H9 (cell line): ENCODE results near the gene FAM83C. TPM values are rescaled to one million over a fixed set of nuclear protein-coding genes. Genes with fewer than 3 reads are reported as not detected.

Experiments used
- DNase-seq: peaks from one replicate; pipeline ENCODE4 v3.0.0-alpha.2; 2017
- H2AFZ ChIP-seq: one replicate; pipeline ENCODE4 v1.6.1; 2013; ENCODE audit warnings: mild to moderate bottlenecking, low read length, control low read depth, moderate library complexity
- H2AK5ac ChIP-seq: 2 replicates; pipeline ENCODE4 v1.6.1; 2013; ENCODE audit warnings: low read length, control low read depth, mixed read lengths; ENCODE audit not compliant: insufficient read length
- H2BK120ac ChIP-seq: one replicate; pipeline ENCODE4 v1.6.1; 2013; ENCODE audit warnings: low read depth, mild to moderate bottlenecking, low read length, control low read depth, inconsistent platforms; ENCODE audit not compliant: poor library complexity, severe bottlenecking
- H2BK12ac ChIP-seq: 2 replicates; pipeline ENCODE4 v1.6.1; 2013; ENCODE audit warnings: low read length, control low read depth, mixed read lengths, low read depth; ENCODE audit not compliant: insufficient read length
- H2BK15ac ChIP-seq: 2 replicates; pipeline ENCODE4 v1.6.1; 2013; ENCODE audit warnings: low read depth, low read length, control low read depth
- H2BK20ac ChIP-seq: one replicate; pipeline ENCODE4 v1.6.1; 2013; ENCODE audit warnings: low read depth, mild to moderate bottlenecking, low read length, control low read depth, inconsistent platforms; ENCODE audit not compliant: poor library complexity, severe bottlenecking
- H2BK5ac ChIP-seq: 2 replicates; pipeline ENCODE4 v1.6.1; 2013; ENCODE audit warnings: low read length, control low read depth, mixed read lengths; ENCODE audit not compliant: insufficient read length
- H3K14ac ChIP-seq: 2 replicates; pipeline ENCODE4 v1.6.1; 2013; ENCODE audit warnings: low read length, control low read depth; ENCODE audit not compliant: insufficient read depth
- H3K18ac ChIP-seq: 2 replicates; pipeline ENCODE4 v1.6.1; 2013; ENCODE audit warnings: low read depth, mild to moderate bottlenecking, mixed read lengths, low read length, control low read depth; ENCODE audit not compliant: insufficient read length
- H3K23ac ChIP-seq: 2 replicates; pipeline ENCODE4 v1.6.1; 2013; ENCODE audit warnings: low read length, control low read depth, mixed read lengths, low read depth; ENCODE audit not compliant: insufficient read length
- H3K23me2 ChIP-seq: 2 replicates; pipeline ENCODE4 v1.6.1; 2013; ENCODE audit warnings: low read depth, mild to moderate bottlenecking, mixed read lengths, low read length, control low read depth; ENCODE audit not compliant: insufficient read length, poor library complexity, severe bottlenecking
- H3K27ac ChIP-seq: 2 replicates; pipeline ENCODE4 v1.5.1; 2013; ENCODE audit warnings: low read length, control low read depth, mixed read lengths, low read depth; ENCODE audit not compliant: insufficient read length
- H3K27me3 ChIP-seq: 2 replicates; pipeline ENCODE4 v1.6.1; 2013; ENCODE audit warnings: low read length, control low read depth, inconsistent platforms; ENCODE audit not compliant: insufficient read depth
- H3K4ac ChIP-seq: 2 replicates; pipeline ENCODE4 v1.6.1; 2013; ENCODE audit warnings: low read depth, mild to moderate bottlenecking, control low read depth, inconsistent platforms, low read length, moderate library complexity
- H3K4me1 ChIP-seq: 2 replicates; pipeline ENCODE4 v1.6.1; 2013; ENCODE audit warnings: low read length, control low read depth, inconsistent platforms; ENCODE audit not compliant: insufficient read depth
- H3K4me2 ChIP-seq: 2 replicates; pipeline ENCODE4 v1.6.1; 2013; ENCODE audit warnings: low read length, control low read depth, mixed read lengths; ENCODE audit not compliant: insufficient read length, insufficient read depth
- H3K56ac ChIP-seq: 2 replicates; pipeline ENCODE4 v1.6.1; 2013; ENCODE audit warnings: low read depth, mild to moderate bottlenecking, mixed read lengths, low read length, control low read depth; ENCODE audit not compliant: insufficient read length
- H3K79me1 ChIP-seq: 2 replicates; pipeline ENCODE4 v1.6.1; 2013; ENCODE audit warnings: low read depth, mild to moderate bottlenecking, moderate library complexity, low read length, control low read depth, inconsistent platforms; ENCODE audit not compliant: insufficient read depth, poor library complexity, severe bottlenecking
- H3K79me2 ChIP-seq: 2 replicates; pipeline ENCODE4 v1.6.1; 2013; ENCODE audit warnings: low read length, control low read depth, inconsistent platforms; ENCODE audit not compliant: insufficient read depth
- H3K9ac ChIP-seq: 2 replicates; pipeline ENCODE4 v1.6.1; 2013; ENCODE audit warnings: low read length, control low read depth, mixed read lengths; ENCODE audit not compliant: insufficient read length; ENCODE audit errors: extremely low read depth
- H3K9me3 ChIP-seq: one replicate; pipeline ENCODE4 v1.6.1; 2013; ENCODE audit warnings: low read depth, low read length, inconsistent platforms; ENCODE audit not compliant: control insufficient read depth
- H3T11ph ChIP-seq: one replicate; pipeline ENCODE4 v1.6.1; 2013; ENCODE audit warnings: mild to moderate bottlenecking, low read length, control low read depth, inconsistent platforms
- H4K20me1 ChIP-seq: one replicate; pipeline ENCODE4 v1.6.1; 2013; ENCODE audit not compliant: control insufficient read depth, insufficient read length, insufficient read depth
- H4K5ac ChIP-seq: 2 replicates; pipeline ENCODE4 v1.6.1; 2013; ENCODE audit warnings: low read depth, mild to moderate bottlenecking, mixed read lengths, low read length, control low read depth; ENCODE audit not compliant: insufficient read length
- H4K8ac ChIP-seq: replicated peaks from 2 replicates; pipeline ENCODE4 v1.6.1; 2013; ENCODE audit warnings: low read length, control low read depth, mixed read lengths, low read depth; ENCODE audit not compliant: insufficient read length
- H4K91ac ChIP-seq: 2 replicates; pipeline ENCODE4 v1.6.1; 2013; ENCODE audit warnings: low read depth, mild to moderate bottlenecking, moderate library complexity, mixed read lengths, low read length, control low read depth; ENCODE audit not compliant: insufficient read length
- H3K27ac Mint-ChIP-seq, 3 experiments: 2 replicates in 2 of 3; 3 replicates in 1 of 3; pipeline ENCODE4 v1.8.0; 2020 to 2021; ENCODE audit warnings: mixed read lengths in 3 of 3, mild to moderate bottlenecking in 1 of 3, moderate library complexity in 1 of 3
- H3K27me3 Mint-ChIP-seq: 2 replicates; pipeline ENCODE4 v1.8.0; 2021; ENCODE audit warnings: low read depth, mild to moderate bottlenecking, moderate library complexity, mixed read lengths
- H3K36me3 Mint-ChIP-seq, 3 experiments: 2 replicates in 2 of 3; 3 replicates in 1 of 3; pipeline ENCODE4 v1.8.0; 2020 to 2021; ENCODE audit warnings: low read depth in 3 of 3, mixed read lengths in 3 of 3; ENCODE audit not compliant: insufficient read depth in 1 of 3
- H3K4me1 Mint-ChIP-seq, 2 experiments: 2 replicates each; pipeline ENCODE4 v1.8.0; 2020; ENCODE audit warnings: mixed read lengths in 2 of 2
- H3K4me3 Mint-ChIP-seq, 2 experiments: 2 replicates in 1 of 2; 3 replicates in 1 of 2; pipeline ENCODE4 v1.8.0; 2020 to 2021; ENCODE audit warnings: mild to moderate bottlenecking in 2 of 2, mixed read lengths in 2 of 2, moderate library complexity in 1 of 2
- H3K9me3 Mint-ChIP-seq, 2 experiments: 2 replicates in 1 of 2; 3 replicates in 1 of 2; pipeline ENCODE4 v1.8.0; 2020; ENCODE audit warnings: mild to moderate bottlenecking in 2 of 2, mixed read lengths in 2 of 2, moderate library complexity in 1 of 2
- WGBS: extraction: QIAGEN DNeasy Blood & Tissue Kit; methylation state at CpG from one replicate; pipeline ENCODE4 v1.1.7; 2013; ENCODE audit warnings: missing lambda C conversion rate, low lambda C conversion rate, mixed read lengths; ENCODE audit not compliant: insufficient read length; ENCODE audit errors: extremely low coverage; 5-methylcytosine and 5-hydroxymethylcytosine counted together
- total RNA-seq: library from RNA; stranded (reverse); gene quantifications from 2 replicates; pipeline ENCODE4 v1.2.1, GENCODE V29; 2021
- TF ChIP-seq, protein P1 (sequence below): fragments of 200-600 bp; sonication (generic); conservative IDR thresholded peaks from 3 replicates; pipeline ENCODE4 v1.8.0; 2021; ENCODE audit warnings: antibody characterized with exemption, mild to moderate bottlenecking

The FAM83C gene
- total RNA-seq, 1 experiment from 2014 or later: not detected

DNA sequence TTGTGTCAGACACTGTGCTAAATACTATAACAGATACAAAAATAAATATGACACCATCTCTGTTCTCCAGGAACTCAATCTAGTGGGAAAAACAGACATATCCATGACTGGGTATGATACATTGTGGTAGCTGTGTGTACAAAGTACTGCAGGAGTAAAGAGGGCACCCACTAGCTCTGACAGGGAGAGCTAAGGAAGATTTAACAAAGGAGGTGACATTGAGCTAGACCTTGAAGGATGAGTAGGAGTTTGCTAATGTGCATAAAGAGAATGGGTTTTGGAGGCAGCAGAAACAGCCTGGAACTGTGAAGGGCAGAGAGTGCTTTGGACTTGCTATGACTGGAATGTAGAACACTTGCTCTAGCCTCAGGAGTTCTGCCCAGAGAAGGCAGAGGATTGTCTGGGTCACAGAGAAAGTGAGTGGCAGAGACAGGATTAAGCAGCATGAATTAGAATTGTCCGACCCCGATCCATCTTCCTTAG, 51.4 kb downstream of the FAM83C start:
- peaks cover 8% of the 10 kb centered on the region; the same call in 1 of the 2 replicates for H3K4me1 ChIP-seq
- H2BK5ac ChIP-seq: no peak overlapping the region
- H3K79me1 ChIP-seq: no peaks in the 10 kb centered on the region
- no peaks in the 10 kb centered on the region for H3K9me3 ChIP-seq
- H3K4ac ChIP-seq: no peak overlapping the region
- Mint-ChIP-seq H3K36me3 (peaks cover 0 to 9% (median 5%) of the 10 kb centered on the region in 3 experiments; a peak in 4 of 7 replicates), H3K4me1 (peaks cover 15 to 17% of the 10 kb centered on the region in 2 experiments), H3K27ac (peak overlapping the region in 2 of 3 experiments; percentile 1 to 8; a peak in 2 of 7 replicates), H3K27me3 (peaks cover 2% of the 10 kb centered on the region; the same call in 1 of the 2 replicates), H3K4me3 (no peak overlapping the region), H3K9me3 (peaks cover 0 to 3% of the 10 kb centered on the region in 2 experiments; a peak in 2 of 5 replicates)
- H2BK120ac ChIP-seq: no peak overlapping the region
- no peak overlapping the region for H2AK5ac ChIP-seq
- H2BK12ac ChIP-seq: no peak overlapping the region
- TF ChIP-seq, protein P1, sequence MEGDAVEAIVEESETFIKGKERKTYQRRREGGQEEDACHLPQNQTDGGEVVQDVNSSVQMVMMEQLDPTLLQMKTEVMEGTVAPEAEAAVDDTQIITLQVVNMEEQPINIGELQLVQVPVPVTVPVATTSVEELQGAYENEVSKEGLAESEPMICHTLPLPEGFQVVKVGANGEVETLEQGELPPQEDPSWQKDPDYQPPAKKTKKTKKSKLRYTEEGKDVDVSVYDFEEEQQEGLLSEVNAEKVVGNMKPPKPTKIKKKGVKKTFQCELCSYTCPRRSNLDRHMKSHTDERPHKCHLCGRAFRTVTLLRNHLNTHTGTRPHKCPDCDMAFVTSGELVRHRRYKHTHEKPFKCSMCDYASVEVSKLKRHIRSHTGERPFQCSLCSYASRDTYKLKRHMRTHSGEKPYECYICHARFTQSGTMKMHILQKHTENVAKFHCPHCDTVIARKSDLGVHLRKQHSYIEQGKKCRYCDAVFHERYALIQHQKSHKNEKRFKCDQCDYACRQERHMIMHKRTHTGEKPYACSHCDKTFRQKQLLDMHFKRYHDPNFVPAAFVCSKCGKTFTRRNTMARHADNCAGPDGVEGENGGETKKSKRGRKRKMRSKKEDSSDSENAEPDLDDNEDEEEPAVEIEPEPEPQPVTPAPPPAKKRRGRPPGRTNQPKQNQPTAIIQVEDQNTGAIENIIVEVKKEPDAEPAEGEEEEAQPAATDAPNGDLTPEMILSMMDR: no peak
- no peaks in the 10 kb centered on the region for H3K79me2 ChIP-seq
- H4K20me1 ChIP-seq: no peaks in the 10 kb centered on the region
- no peak overlapping the region for H3K4me2 ChIP-seq
- H3K14ac ChIP-seq: no peak overlapping the region
- no peak overlapping the region for H3K23ac ChIP-seq
- H2BK15ac ChIP-seq: no peak overlapping the region
- no peak overlapping the region for H3K27ac ChIP-seq
- no peak overlapping the region for H3T11ph ChIP-seq
- no peak overlapping the region for H3K9ac ChIP-seq
- H4K5ac ChIP-seq: no peak overlapping the region
- H3K18ac ChIP-seq: no peak overlapping the region
- H3K56ac ChIP-seq: no peak overlapping the region
- H2AFZ ChIP-seq: no peak overlapping the region
- H3K23me2 ChIP-seq: no peaks in the 10 kb centered on the region
- H2BK20ac ChIP-seq: no peak overlapping the region
- no peak overlapping the region for H4K91ac ChIP-seq
- no CpG with 5 or more reads among the region's 2 CpGs for WGBS
- DNase-seq: no peak
- H4K8ac ChIP-seq: no peak overlapping the region
- H3K27me3 ChIP-seq: no peaks in the 10 kb centered on the region
